Activated naive CD4-positive, alpha-beta T cell treated with anti-CD3 and anti-CD28 coated beads, Interleukin-2, amount 50 U/mL, for 24 hours (primary cell): Measurements from ENCODE around the gene CNTNAP2.

Source experiments
- H3K27ac Mint-ChIP-seq: one replicate; pipeline ENCODE4 v1.8.0; 2021; ENCODE audit warnings: mild to moderate bottlenecking, mixed read lengths
- H3K27me3 Mint-ChIP-seq: one replicate; pipeline ENCODE4 v1.8.0; 2021; ENCODE audit warnings: mixed read lengths
- H3K36me3 Mint-ChIP-seq: one replicate; pipeline ENCODE4 v1.8.0; 2021; ENCODE audit warnings: mixed read lengths
- H3K4me1 Mint-ChIP-seq: one replicate; pipeline ENCODE4 v1.8.0; 2021; ENCODE audit warnings: mixed read lengths
- H3K4me3 Mint-ChIP-seq: one replicate; pipeline ENCODE4 v1.8.0; 2021; ENCODE audit warnings: mild to moderate bottlenecking, mixed read lengths
- H3K9me3 Mint-ChIP-seq: one replicate; pipeline ENCODE4 v1.8.0; 2021; ENCODE audit warnings: mixed read lengths

CNTNAP2 gene

DNA sequence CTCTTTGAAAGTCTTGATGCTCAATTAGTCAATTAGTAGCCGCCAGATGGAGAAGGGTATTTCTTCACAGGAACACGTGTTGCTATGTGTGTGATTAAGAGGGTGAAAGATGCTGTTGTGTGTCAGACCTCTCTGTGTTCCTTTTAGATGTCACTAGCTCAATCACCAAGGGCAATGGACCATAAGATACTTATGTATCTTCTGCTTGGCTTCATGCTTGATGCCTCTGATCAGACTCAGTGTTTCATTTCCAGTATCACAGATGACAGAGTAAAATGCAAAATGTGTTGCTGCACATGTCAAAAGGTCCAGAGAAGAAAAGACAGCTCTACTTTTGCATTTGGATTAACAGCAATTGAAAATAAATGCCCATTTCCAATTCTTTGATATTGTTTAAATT is 865.9 kb downstream of the CNTNAP2 start:
- H3K36me3 Mint-ChIP-seq = no peaks in the 10 kb centered on the region
- no peaks in the 10 kb centered on the region for H3K4me1 Mint-ChIP-seq
- H3K27ac Mint-ChIP-seq = no peak overlapping the region
- H3K27me3 Mint-ChIP-seq = no peaks in the 10 kb centered on the region
- peaks cover 6% of the 10 kb centered on the region for H3K9me3 Mint-ChIP-seq
- no peak overlapping the region for H3K4me3 Mint-ChIP-seq

DNA sequence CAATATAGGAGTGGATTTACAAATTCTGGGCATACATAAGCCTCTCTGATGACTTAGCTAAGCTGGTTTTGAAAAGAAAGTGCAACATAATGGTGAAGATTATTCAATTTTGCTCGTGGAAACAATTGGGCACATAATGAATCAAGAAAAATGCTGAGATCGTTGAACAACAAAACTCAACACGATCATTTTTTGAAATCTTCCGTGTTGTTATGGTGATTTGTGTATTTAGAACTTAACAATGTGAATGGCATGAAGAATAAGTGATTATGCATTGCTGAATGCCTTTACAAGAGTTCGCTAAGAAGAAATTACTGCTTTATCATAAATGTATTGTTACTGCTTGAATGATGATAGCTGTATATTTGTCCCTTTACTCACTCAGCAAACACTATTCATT is 875.0 kb downstream of the CNTNAP2 start:
- H3K27ac Mint-ChIP-seq = no peak overlapping the region
- no peaks in the 10 kb centered on the region for H3K36me3 Mint-ChIP-seq
- H3K9me3 Mint-ChIP-seq = peaks cover 12% of the 10 kb centered on the region
- no peaks in the 10 kb centered on the region for H3K27me3 Mint-ChIP-seq
- H3K4me1 Mint-ChIP-seq = no peaks in the 10 kb centered on the region
- no peak overlapping the region for H3K4me3 Mint-ChIP-seq

DNA sequence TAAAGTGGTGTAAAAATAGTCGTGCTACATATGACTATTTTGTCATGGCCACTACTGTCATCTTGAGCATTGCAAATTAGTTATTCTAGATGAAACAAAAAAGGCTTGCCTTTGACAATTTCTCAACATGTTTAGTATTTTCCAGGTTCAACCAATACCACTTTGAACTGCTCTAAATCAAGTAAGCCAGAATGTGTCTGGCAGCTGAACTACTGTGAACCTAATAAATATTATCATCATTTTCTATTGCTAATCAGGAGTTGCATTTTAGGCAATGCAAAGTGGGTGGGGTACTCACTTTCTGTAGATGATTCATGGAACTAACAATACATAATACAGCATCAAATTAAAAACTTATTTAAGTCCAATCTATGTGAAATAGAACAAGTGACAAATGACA is 877.2 kb downstream of the CNTNAP2 start:
- Mint-ChIP-seq H3K36me3 (no peaks in the 10 kb centered on the region), H3K4me3 (no peak overlapping the region), H3K27ac (no peak overlapping the region), H3K4me1 (no peaks in the 10 kb centered on the region), H3K9me3 (peaks cover 24% of the 10 kb centered on the region), H3K27me3 (no peaks in the 10 kb centered on the region)

DNA sequence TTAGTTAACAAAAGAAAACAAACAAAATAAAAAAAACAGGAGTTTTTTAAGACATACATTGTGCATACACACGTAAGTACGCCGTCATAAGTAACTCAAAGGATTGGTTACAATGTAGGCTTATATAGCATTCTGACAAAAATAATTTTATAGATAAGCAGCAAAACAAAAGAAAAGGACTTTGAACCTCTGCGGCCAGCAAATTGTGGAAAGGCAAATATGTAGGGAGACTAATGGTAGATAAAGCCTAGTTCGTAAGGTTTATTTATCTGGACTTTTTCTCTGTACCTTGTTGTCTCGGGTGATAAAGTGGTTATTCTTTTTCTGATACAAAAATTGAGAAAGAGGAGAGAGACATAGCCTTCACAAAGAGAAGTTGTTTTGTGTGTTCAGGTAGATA is 891.9 kb downstream of the CNTNAP2 start:
- H3K27me3 Mint-ChIP-seq = no peaks in the 10 kb centered on the region

GRCh38 chr7:147012666-147013065 is 896.1 kb downstream of the CNTNAP2 start:
- Mint-ChIP-seq H3K9me3 (peaks cover 4% of the 10 kb centered on the region), H3K27me3 (no peaks in the 10 kb centered on the region), H3K27ac (no peak overlapping the region), H3K4me1 (no peaks in the 10 kb centered on the region), H3K36me3 (no peaks in the 10 kb centered on the region), H3K4me3 (no peak overlapping the region)

More for the DNA sequence above, 891.9 kb downstream of the CNTNAP2 start:
- Mint-ChIP-seq H3K27ac (no peak overlapping the region), H3K36me3 (no peaks in the 10 kb centered on the region), H3K4me3 (no peak overlapping the region), H3K9me3 (peaks cover 4% of the 10 kb centered on the region), H3K4me1 (no peaks in the 10 kb centered on the region)

DNA sequence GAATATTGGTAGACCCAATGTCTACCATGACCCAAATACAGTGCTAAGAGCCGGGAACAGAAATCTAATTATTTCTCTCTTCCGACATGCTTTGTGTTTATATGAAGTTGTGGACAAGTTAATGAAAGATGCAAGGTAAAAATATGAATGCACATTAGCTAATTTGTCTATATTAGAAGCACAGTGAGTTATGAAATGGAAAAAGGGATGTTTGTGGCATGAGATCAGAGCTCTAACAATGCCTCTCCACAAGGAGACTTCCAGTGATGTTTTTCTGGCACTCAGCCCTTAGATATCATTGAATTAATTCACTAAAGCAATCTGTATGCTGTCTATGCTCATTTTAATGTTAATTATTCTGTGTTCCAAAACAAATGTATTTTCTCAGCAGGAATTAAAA is 897.2 kb downstream of the CNTNAP2 start:
- Mint-ChIP-seq H3K4me1 (no peaks in the 10 kb centered on the region), H3K9me3 (peaks cover 4% of the 10 kb centered on the region), H3K27ac (no peak overlapping the region), H3K4me3 (no peak overlapping the region), H3K36me3 (no peaks in the 10 kb centered on the region), H3K27me3 (no peaks in the 10 kb centered on the region)

DNA sequence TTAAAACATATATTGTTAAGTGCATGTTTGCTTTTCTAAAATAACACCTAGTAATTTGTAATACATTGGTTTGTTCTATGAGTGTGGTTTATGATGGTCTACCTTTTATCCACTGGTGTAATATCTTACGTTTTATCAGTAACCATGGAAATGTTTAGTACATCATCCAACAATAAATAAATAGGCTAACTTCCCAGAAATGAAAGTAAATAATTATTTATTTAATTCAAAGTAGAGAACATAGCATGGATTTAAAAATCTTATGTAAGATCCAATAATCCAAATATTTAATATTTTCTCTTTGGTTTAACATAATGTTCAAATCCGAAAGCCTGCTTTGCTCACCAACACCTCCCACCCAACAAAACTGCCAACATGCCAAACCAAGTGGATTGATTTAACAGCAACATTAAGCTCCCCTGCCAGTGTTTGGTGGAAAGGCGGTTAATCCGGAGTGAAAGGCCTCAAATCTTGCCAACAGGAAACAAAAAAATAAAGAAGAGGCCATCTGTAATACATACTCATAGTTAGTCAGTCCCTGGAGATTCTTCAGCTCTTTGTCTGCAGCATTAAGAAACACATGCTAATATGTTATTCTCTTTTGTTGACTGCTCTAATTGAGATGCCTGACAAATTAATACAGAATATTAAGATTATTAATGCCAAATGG is 897.8 kb downstream of the CNTNAP2 start:
- H3K27ac Mint-ChIP-seq = no peak overlapping the region
- no peaks in the 10 kb centered on the region for H3K4me1 Mint-ChIP-seq

DNA sequence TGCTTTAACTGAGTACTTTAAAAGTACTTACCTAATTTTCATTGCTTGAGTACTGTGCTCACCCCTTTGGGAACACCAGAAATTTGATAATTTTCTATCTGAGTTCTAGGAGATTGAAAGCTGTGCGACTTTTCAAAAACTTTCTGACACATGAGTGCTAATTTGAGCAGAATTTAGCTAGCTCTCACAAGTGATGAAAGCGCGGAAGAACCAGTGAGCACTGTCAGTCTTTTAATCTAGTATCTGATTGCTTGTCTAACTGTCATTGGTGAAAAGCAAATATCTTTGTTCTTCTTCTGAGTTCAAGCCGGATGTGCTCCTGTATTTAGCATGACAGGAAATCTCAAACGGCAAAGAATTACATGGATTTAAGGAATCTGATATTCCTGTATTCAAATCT is 899.4 kb downstream of the CNTNAP2 start:
- Mint-ChIP-seq H3K27me3 (no peaks in the 10 kb centered on the region), H3K36me3 (no peaks in the 10 kb centered on the region), H3K27ac (no peak overlapping the region), H3K4me3 (no peak overlapping the region), H3K9me3 (peaks cover 4% of the 10 kb centered on the region), H3K4me1 (no peaks in the 10 kb centered on the region)

More for the DNA sequence above, 897.8 kb downstream of the CNTNAP2 start:
- Mint-ChIP-seq H3K27me3 (no peaks in the 10 kb centered on the region), H3K9me3 (peaks cover 4% of the 10 kb centered on the region), H3K36me3 (no peaks in the 10 kb centered on the region), H3K4me3 (no peak overlapping the region)

- H3K4me3 Mint-ChIP-seq = no peak overlapping the region
- no peaks in the 10 kb centered on the region for H3K4me1 Mint-ChIP-seq
- H3K27me3 Mint-ChIP-seq = no peaks in the 10 kb centered on the region
- no peaks in the 10 kb centered on the region for H3K9me3 Mint-ChIP-seq
- H3K36me3 Mint-ChIP-seq = no peaks in the 10 kb centered on the region
- no peak overlapping the region for H3K27ac Mint-ChIP-seq
Observed at GRCh38 chr7:147022056-147022455, 905.5 kb downstream of the CNTNAP2 start.

- H3K4me3 Mint-ChIP-seq = no peak overlapping the region
- H3K4me1 Mint-ChIP-seq = no peaks in the 10 kb centered on the region
- H3K9me3 Mint-ChIP-seq = peaks cover 6% of the 10 kb centered on the region
- H3K27me3 Mint-ChIP-seq = no peaks in the 10 kb centered on the region
- no peaks in the 10 kb centered on the region for H3K36me3 Mint-ChIP-seq
- H3K27ac Mint-ChIP-seq = no peak overlapping the region
Observed at GRCh38 chr7:147023440-147023839, 906.8 kb downstream of the CNTNAP2 start.

DNA sequence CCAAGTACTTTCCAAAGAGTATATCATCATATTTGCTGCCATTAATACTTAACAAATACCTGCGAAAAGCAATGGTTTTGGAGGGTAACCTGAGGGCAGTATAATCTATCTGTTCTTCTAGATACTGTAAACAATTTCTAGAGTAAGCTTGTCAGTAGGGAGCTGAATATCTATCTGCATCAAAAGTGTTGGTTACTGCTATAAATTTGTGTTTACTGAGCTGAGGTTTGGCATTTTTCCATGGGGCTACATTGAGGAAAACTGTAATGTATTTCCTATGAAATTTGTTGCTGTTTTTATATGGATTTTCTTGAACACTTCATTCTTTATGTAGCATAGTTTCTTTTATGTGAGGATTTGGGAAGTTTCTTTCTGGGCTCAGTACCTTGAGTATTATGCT is 913.4 kb downstream of the CNTNAP2 start:
- Mint-ChIP-seq H3K27ac (no peak overlapping the region), H3K9me3 (peaks cover 13% of the 10 kb centered on the region), H3K4me1 (no peaks in the 10 kb centered on the region), H3K36me3 (no peaks in the 10 kb centered on the region), H3K27me3 (no peaks in the 10 kb centered on the region), H3K4me3 (no peak overlapping the region)

- no peak overlapping the region for H3K27ac Mint-ChIP-seq
- H3K9me3 Mint-ChIP-seq = peaks cover 5% of the 10 kb centered on the region
- H3K4me1 Mint-ChIP-seq = no peaks in the 10 kb centered on the region
- H3K4me3 Mint-ChIP-seq = no peak overlapping the region
- H3K27me3 Mint-ChIP-seq = no peaks in the 10 kb centered on the region
- no peaks in the 10 kb centered on the region for H3K36me3 Mint-ChIP-seq
Observed at GRCh38 chr7:147033641-147034040, 917.0 kb downstream of the CNTNAP2 start.

- Mint-ChIP-seq H3K27ac (no peak overlapping the region), H3K9me3 (no peaks in the 10 kb centered on the region), H3K4me3 (no peak overlapping the region), H3K4me1 (no peaks in the 10 kb centered on the region), H3K36me3 (no peaks in the 10 kb centered on the region), H3K27me3 (no peaks in the 10 kb centered on the region)
Observed at GRCh38 chr7:147041438-147041837, 924.8 kb downstream of the CNTNAP2 start.

DNA sequence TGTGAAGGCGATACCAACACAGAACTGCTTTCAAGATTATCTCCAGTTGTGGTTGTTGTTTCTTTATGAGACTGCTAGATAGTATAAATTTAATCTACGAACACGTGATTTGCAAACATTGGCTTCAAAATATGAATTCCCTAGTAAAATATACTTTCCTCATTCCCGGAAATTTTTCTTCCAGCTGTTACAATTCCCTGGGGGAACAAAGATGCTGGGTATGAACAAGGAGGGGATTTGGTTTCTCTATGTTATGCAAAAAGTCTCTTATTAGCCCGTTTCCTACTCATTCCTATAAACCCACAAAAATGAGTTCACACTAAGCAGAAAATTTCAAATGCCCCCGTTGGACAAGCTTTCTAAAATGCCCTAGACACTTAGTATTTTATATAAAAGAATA is 928.3 kb downstream of the CNTNAP2 start:
- Mint-ChIP-seq H3K36me3 (no peaks in the 10 kb centered on the region), H3K4me1 (no peaks in the 10 kb centered on the region), H3K27ac (no peak overlapping the region), H3K9me3 (no peaks in the 10 kb centered on the region), H3K4me3 (no peak overlapping the region), H3K27me3 (no peaks in the 10 kb centered on the region)

DNA sequence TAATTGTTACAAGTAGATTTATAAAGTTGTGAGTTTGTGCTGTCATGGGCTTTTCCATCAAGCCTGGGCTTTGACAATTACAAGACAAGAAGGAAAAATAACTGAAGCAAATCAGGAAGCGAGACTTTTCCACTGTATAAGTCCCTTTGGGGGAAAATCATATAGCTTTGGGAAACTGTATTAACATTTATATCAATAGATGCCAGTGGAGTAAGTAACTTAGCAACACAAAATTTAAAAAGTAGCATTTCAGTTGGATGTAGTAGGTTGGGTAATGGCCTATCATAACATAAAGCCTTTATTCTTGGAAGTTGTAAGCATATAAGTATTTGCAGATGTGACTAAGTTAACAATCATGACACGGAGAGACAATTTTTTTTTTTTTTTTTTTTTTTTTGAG is 931.1 kb downstream of the CNTNAP2 start:
- no peak overlapping the region for H3K4me3 Mint-ChIP-seq
- H3K4me1 Mint-ChIP-seq = no peaks in the 10 kb centered on the region
- no peaks in the 10 kb centered on the region for H3K36me3 Mint-ChIP-seq
- H3K9me3 Mint-ChIP-seq = no peaks in the 10 kb centered on the region
- H3K27ac Mint-ChIP-seq = no peak overlapping the region
- no peaks in the 10 kb centered on the region for H3K27me3 Mint-ChIP-seq

DNA sequence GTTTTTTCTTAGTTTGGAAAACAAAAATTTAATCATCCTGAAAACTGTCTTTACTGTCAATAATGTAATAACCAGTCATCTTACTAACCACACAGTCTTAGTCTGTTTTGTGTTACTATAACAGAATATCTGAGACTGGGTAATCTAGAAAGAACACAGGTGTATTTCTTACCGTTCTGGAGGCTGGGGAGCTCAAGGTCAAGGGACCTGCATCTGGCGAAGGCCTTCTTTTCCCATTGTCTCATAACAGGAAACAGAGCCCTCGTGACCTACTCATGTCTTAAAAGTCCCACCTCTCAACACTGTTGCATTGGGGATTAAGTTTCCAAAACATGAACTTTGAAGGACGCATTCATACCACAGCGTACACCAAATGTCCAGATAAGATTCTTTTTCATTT is 932.3 kb downstream of the CNTNAP2 start:
- H3K36me3 Mint-ChIP-seq = no peaks in the 10 kb centered on the region
- H3K9me3 Mint-ChIP-seq = no peaks in the 10 kb centered on the region
- H3K4me3 Mint-ChIP-seq = no peak overlapping the region
- H3K27ac Mint-ChIP-seq = no peak overlapping the region
- H3K27me3 Mint-ChIP-seq = no peaks in the 10 kb centered on the region
- H3K4me1 Mint-ChIP-seq = no peaks in the 10 kb centered on the region

DNA sequence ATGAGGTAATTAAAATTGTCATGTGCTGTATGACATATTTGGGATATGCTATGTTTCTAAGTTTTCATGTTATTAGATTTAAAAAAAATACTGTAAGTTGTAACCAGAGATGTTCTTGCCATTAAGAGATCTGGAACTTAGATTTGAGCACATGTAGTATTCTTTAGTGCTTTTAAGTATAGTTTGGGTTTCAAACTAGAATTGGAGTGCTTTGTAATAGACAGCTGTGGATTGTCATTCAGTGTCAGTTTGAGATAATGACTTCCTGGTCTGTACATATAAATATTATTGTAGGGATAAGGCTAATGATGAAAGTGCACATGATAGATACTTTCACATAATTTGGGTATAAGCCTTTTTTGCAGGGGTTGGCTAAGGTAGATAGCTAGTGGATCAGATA is 936.2 kb downstream of the CNTNAP2 start:
- Mint-ChIP-seq H3K4me1 (no peaks in the 10 kb centered on the region), H3K36me3 (no peaks in the 10 kb centered on the region), H3K27me3 (no peaks in the 10 kb centered on the region), H3K9me3 (no peaks in the 10 kb centered on the region), H3K4me3 (no peak overlapping the region), H3K27ac (no peak overlapping the region)
